Measurements from ENCODE around the gene ROPN1L.
"Not testable (repeated sequence)": the region's sequence is repeated elsewhere in the genome, so short reads cannot be mapped to it uniquely, and the experiment has no call there.

Gene ROPN1L

GRCh38 chr5:10441083-10441991, at the start of gene ROPN1L:
Gene ROPN1L (plus strand): TSS chr5:10441879. CDS start chr5:10442168, 289 bp downstream.
- DNase-seq (ENCODE audit: low read depth in 2 of 2), result peak; percentile 56 to 61

GRCh38 chr5:10392567-10393328, 48.9 kb upstream of the ROPN1L start:
- DNase-seq (ENCODE audit: low read depth in 2 of 2), result not testable (repeated sequence)

GRCh38 chr5:10393491-10393890, 48.2 kb upstream of the ROPN1L start:
- DNase-seq (ENCODE audit: low read depth in 2 of 2), result no peak

GRCh38 chr5:10396552-10396951, 45.1 kb upstream of the ROPN1L start:
- no peak for DNase-seq (ENCODE audit: low read depth in 2 of 2)

GRCh38 chr5:10399839-10400238, 41.8 kb upstream of the ROPN1L start:
- no peak for DNase-seq (ENCODE audit: low read depth in 2 of 2)

GRCh38 chr5:10400411-10400810, 41.3 kb upstream of the ROPN1L start:
- no peak for DNase-seq (ENCODE audit: low read depth in 2 of 2)

- no peak for DNase-seq (ENCODE audit: low read depth in 2 of 2)
Observed at GRCh38 chr5:10400831-10401230, 40.8 kb upstream of the ROPN1L start.

GRCh38 chr5:10401498-10401897, 40.2 kb upstream of the ROPN1L start:
- no peak for DNase-seq (ENCODE audit: low read depth in 2 of 2)

GRCh38 chr5:10403829-10404228, 37.9 kb upstream of the ROPN1L start:
- no peak for DNase-seq (ENCODE audit: low read depth in 2 of 2)

- no peak for DNase-seq (ENCODE audit: low read depth in 2 of 2)
Observed at GRCh38 chr5:10406651-10407050, 35.0 kb upstream of the ROPN1L start.

- DNase-seq (ENCODE audit: low read depth in 2 of 2), result no peak
Observed at GRCh38 chr5:10409504-10409903, 32.2 kb upstream of the ROPN1L start.

GRCh38 chr5:10410662-10411061, 31.0 kb upstream of the ROPN1L start:
- DNase-seq (ENCODE audit: low read depth in 2 of 2), result no peak

GRCh38 chr5:10411336-10411735, 30.3 kb upstream of the ROPN1L start:
- DNase-seq (ENCODE audit: low read depth in 2 of 2), result no peak

- DNase-seq (ENCODE audit: low read depth in 2 of 2), result no peak
Observed at GRCh38 chr5:10416868-10417267, 24.8 kb upstream of the ROPN1L start.

- no peak for DNase-seq (ENCODE audit: low read depth in 2 of 2)
Observed at GRCh38 chr5:10418654-10419345, 22.9 kb upstream of the ROPN1L start.

- DNase-seq (ENCODE audit: low read depth in 2 of 2), result no peak
Observed at GRCh38 chr5:10420468-10420867, 21.2 kb upstream of the ROPN1L start.

- DNase-seq (ENCODE audit: low read depth in 2 of 2), result no peak
Observed at GRCh38 chr5:10420932-10421331, 20.7 kb upstream of the ROPN1L start.

GRCh38 chr5:10421896-10422691, 19.6 kb upstream of the ROPN1L start:
- no peak for DNase-seq (ENCODE audit: low read depth in 2 of 2)

GRCh38 chr5:10423022-10423421, 18.7 kb upstream of the ROPN1L start:
- no peak for DNase-seq (ENCODE audit: low read depth in 2 of 2)

GRCh38 chr5:10424124-10424731, 17.5 kb upstream of the ROPN1L start:
- DNase-seq (ENCODE audit: low read depth in 2 of 2), result no peak

GRCh38 chr5:10427201-10427600, 14.5 kb upstream of the ROPN1L start:
- no peak for DNase-seq (ENCODE audit: low read depth in 2 of 2)

Data from stimulated activated CD8-positive, alpha-beta memory T cell treated with anti-CD3 and anti-CD28 coated beads, Interleukin-7, amount 100 ng/mL, for 1 hour (primary cell).